Activated naive CD8-positive, alpha-beta T cell (primary cell): ENCODE results near the gene CPPED1.

Source experiments
- H3K27ac Mint-ChIP-seq: one replicate; pipeline ENCODE4 v1.8.0; 2021; ENCODE audit warnings: mixed read lengths
- H3K27me3 Mint-ChIP-seq: one replicate; pipeline ENCODE4 v1.8.0; 2021; ENCODE audit warnings: mixed read lengths
- H3K36me3 Mint-ChIP-seq: one replicate; pipeline ENCODE4 v1.8.0; 2021; ENCODE audit warnings: mixed read lengths
- H3K4me1 Mint-ChIP-seq: one replicate; pipeline ENCODE4 v1.8.0; 2021; ENCODE audit warnings: low read depth, mixed read lengths
- H3K4me3 Mint-ChIP-seq: one replicate; pipeline ENCODE4 v1.8.0; 2021; ENCODE audit warnings: mild to moderate bottlenecking, mixed read lengths
- H3K9me3 Mint-ChIP-seq: one replicate; pipeline ENCODE4 v1.8.0; 2021; ENCODE audit warnings: low read depth, mixed read lengths

CPPED1 gene

DNA sequence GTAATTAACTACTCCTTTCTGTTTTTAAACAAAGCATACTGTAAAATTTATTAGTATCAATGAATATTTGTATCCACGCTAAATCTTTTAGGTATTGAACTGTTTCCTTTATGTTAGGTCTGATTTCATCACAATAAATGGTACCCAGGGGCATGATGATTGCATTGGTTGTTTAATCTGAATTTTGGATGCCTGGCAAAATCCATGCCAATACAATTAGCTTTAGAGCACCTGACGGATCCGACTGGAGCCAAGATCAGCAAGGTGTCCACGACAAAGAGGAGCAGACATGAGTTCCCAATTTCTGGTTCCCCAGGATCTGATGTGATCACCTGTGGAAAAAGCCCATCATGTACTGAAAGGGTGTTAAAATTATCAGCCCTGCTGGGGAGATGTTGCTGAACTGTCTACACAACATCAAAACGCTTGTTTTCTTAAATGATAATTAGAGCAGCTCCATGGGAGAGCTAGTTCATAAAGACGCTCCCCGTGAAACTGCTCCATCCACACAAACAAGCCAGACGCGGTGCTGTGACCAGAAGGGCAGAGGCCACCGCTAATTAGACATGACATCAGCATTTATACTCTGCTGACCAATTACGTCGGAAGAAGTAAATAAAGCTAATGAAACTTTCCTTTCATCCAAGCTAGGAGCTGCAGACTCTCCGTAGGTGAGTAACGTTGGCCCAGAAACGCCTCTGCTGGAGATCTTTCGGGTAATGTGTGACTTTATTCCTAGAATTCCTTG is 151.7 kb downstream of the CPPED1 start:
- no peak overlapping the region for H3K4me3 Mint-ChIP-seq
- H3K27me3 Mint-ChIP-seq = no peaks in the 10 kb centered on the region
- H3K4me1 Mint-ChIP-seq = peaks cover 14% of the 10 kb centered on the region
- H3K36me3 Mint-ChIP-seq = no peaks in the 10 kb centered on the region
- H3K27ac Mint-ChIP-seq = no peak overlapping the region
- H3K9me3 Mint-ChIP-seq = no peaks in the 10 kb centered on the region

DNA sequence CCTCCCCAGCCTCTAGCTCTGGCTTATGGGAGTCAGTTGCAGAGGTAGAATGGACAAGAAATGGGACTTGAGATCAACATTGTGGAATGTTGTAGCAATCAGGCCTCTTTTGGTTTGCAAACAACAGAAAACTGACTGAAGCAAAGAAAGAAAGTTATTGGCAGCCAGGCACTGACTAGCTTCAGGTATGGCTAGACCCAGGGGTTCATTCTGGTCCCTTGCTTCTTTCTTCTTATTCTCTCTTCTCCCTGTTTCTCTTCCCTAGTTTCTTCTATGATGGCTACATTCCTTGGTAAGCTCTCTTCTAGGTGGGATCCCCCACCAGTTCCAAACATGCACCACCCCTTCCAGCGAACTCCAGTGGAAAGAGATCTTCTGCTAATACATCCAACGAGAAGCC is 154.3 kb downstream of the CPPED1 start:
- no peaks in the 10 kb centered on the region for H3K36me3 Mint-ChIP-seq
- no peak overlapping the region for H3K4me3 Mint-ChIP-seq
- no peaks in the 10 kb centered on the region for H3K27me3 Mint-ChIP-seq
- H3K27ac Mint-ChIP-seq = no peak overlapping the region
- H3K4me1 Mint-ChIP-seq = peaks cover 25% of the 10 kb centered on the region
- H3K9me3 Mint-ChIP-seq = no peaks in the 10 kb centered on the region

DNA sequence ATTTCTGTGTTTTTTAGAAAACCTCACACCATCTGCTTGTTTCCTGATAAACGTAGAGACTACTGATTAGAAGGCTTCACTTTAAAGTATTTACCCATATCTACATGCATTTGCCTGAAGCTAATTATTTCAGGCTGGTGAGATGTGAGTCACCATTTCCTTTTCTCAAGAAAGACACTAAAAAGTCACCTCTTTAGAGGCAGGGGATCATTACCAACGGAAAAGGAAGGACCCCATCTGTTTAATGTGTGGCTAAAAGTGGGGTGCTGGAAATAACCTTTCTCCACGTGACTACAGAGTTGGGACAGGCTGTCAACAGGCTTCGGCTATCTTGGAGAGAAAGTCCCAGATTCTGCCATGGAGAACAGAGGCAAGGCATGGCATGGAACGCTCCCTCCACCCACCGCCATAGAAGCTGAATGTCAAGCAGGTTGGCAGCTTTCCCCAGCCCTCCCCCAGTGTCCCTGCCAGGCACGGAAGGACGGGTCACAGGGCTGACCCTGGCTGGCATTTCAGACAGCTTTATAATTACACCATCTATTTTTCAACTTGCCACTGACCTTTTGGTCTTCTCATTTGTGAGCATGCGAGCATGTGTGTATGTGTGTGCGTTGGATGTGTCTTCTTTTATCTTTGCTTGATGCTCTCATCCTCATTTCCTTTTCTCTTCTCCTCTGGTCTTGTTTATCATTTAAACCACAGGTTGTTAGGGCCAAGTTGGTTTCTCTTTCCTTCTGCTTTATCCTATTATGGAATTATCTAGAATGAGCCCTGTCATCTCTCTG is 157.0 kb downstream of the CPPED1 start:
- Mint-ChIP-seq H3K27me3 (no peaks in the 10 kb centered on the region), H3K36me3 (no peaks in the 10 kb centered on the region), H3K4me1 (peaks cover 25% of the 10 kb centered on the region), H3K4me3 (peak overlapping the region; percentile 65), H3K9me3 (no peaks in the 10 kb centered on the region), H3K27ac (peak overlapping the region; percentile 97)

DNA sequence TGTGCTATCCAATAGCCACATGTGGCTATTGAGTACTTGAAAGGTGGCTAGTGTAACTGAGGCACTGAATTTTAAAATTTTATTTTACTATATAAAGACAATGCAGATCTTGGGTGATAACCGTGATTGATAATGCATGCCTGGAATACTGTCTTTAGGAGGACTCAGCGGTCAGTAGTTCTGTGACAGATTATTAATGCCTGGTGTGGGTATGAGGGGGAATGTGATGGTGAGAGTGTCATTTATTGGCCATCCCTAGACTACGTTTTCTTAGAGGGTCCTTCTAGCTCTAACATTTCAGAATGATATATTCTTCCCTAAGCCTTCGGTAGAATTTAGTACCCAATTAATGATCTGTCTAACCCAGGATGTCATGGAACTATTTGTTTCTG is 157.6 kb downstream of the CPPED1 start:
- Mint-ChIP-seq H3K4me3 (peak overlapping the region; percentile 65), H3K36me3 (no peaks in the 10 kb centered on the region), H3K27me3 (no peaks in the 10 kb centered on the region), H3K9me3 (no peaks in the 10 kb centered on the region), H3K4me1 (peaks cover 25% of the 10 kb centered on the region), H3K27ac (peak overlapping the region; percentile 97)

DNA sequence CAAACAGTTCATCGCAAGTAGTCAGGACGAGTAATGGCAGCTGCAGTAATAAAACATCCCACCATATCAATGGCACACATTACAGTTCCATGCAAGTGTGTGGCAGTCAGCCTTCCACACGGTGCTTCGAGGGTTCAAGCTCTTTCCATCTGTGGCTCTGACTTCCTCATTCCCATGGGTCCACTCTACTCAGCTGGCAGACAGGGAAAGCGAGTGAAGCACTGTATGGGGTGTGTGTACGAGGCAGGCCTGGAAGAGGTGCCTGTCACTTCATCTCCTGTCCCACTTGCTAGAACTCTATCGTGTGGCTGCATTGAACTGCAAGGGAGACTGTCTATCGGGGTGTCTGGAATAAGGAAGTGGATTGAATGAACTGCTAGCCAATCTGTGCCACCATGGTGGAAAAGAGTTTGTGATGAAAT is 160.6 kb downstream of the CPPED1 start:
- Mint-ChIP-seq H3K27ac (no peak overlapping the region), H3K36me3 (no peaks in the 10 kb centered on the region), H3K4me3 (no peak overlapping the region), H3K4me1 (peaks cover 21% of the 10 kb centered on the region), H3K27me3 (no peaks in the 10 kb centered on the region), H3K9me3 (no peaks in the 10 kb centered on the region)

DNA sequence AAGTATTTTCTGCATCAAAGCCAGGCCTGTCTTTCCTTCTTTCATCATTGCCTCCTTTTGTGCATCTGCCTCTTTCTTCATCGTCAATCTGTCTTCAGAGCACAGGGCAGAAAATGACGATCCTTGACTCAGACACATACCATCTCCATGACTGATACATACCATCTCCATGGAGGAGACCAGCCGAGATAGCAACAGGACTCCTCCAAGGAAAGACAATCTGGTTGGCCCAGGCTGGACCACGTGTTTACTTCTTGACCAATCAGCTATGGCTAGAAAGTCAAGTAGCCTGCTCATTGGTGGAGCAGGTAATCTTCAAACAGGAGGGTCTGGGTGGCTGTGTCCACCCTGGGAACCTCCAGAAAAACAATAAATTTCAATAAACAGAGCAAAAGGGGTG is 164.6 kb downstream of the CPPED1 start:
- no peaks in the 10 kb centered on the region for H3K27me3 Mint-ChIP-seq
- no peaks in the 10 kb centered on the region for H3K36me3 Mint-ChIP-seq
- no peak overlapping the region for H3K4me3 Mint-ChIP-seq
- no peak overlapping the region for H3K27ac Mint-ChIP-seq
- no peaks in the 10 kb centered on the region for H3K9me3 Mint-ChIP-seq
- H3K4me1 Mint-ChIP-seq = no peaks in the 10 kb centered on the region

DNA sequence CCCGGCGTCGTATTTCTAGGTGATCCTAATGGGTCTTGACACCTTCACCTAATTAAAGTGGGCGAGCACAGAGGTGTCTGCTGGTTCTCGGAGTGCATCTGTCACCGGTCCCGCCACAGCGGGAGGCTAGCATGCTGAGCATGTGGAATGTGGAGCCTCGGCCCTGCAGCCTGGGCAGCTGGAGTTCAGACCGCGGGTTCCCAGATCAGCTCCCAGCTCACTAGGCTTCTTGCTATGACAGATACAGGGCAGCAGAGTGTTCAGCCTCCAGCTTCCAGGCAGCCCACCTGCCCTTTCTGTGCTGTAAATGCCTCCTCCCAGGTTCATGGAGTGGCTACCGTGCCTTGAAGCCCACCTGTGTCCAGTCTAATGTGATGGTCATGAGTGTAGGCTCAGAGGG is 166.7 kb downstream of the CPPED1 start:
- H3K36me3 Mint-ChIP-seq = no peaks in the 10 kb centered on the region
- H3K4me3 Mint-ChIP-seq = no peak overlapping the region
- no peak overlapping the region for H3K27ac Mint-ChIP-seq
- no peaks in the 10 kb centered on the region for H3K9me3 Mint-ChIP-seq
- no peaks in the 10 kb centered on the region for H3K27me3 Mint-ChIP-seq
- H3K4me1 Mint-ChIP-seq = no peaks in the 10 kb centered on the region

DNA sequence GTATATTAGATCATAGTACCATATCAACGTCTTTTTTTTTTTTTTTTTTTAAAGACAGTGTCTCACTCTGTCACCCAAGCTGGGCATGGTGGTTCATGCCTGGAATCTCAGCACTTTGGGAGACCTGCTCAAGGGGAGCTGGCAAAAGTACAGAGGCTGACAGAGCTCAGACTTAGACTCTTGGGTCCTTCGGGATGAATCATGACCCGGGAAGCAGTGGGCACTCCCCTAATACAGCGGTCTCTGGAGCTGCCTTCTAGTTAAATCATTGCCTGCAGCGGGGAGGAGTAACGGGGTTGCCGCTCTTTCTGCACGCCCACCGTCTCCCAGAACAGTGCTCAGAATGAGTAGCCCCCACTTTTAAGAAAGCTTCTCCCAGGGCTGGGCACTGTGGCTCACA is 174.4 kb downstream of the CPPED1 start:
- Mint-ChIP-seq H3K36me3 (no peaks in the 10 kb centered on the region), H3K9me3 (no peaks in the 10 kb centered on the region), H3K4me3 (no peak overlapping the region), H3K27me3 (no peaks in the 10 kb centered on the region), H3K27ac (no peak overlapping the region), H3K4me1 (no peaks in the 10 kb centered on the region)

DNA sequence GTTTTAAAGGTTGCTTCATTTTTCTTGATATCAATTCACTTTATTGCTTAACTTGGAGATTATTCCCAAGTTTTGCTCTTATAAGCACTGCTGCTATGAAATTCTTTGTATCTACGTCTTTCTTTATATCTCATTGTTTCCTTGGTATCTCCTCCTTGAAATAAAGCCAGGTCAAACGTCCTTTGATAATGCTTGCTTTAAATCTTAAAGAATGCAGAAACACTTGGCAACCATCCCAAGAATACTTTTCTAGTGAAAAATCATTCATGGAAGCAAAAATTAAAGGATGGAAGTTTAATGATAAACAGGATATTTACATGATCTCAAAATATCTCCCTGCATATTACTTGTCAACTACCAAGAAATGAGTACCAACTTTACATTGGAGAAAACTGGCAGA is 175.2 kb downstream of the CPPED1 start:
- Mint-ChIP-seq H3K4me1 (no peaks in the 10 kb centered on the region), H3K27me3 (no peaks in the 10 kb centered on the region), H3K27ac (no peak overlapping the region), H3K4me3 (no peak overlapping the region), H3K36me3 (no peaks in the 10 kb centered on the region), H3K9me3 (no peaks in the 10 kb centered on the region)

DNA sequence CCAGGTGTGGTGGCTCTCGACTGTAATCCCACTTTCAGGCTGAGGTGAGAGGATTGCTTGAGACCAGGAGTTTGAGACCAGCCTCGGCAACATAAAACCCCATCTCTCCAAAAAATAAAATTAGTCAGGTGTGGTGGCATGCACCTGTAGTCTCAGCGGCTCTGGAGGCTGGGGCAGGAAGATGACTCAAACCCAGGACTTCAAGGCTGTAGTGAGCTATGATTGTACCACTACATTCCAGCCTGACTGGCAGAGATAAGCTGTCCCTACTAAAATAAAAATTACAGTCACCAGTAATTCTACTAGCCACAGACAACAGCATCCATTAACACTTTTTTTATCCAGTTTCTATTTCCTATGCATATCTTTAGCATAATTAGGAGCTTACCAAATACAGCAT is 176.3 kb downstream of the CPPED1 start:
- H3K36me3 Mint-ChIP-seq = no peaks in the 10 kb centered on the region
- no peaks in the 10 kb centered on the region for H3K9me3 Mint-ChIP-seq
- no peaks in the 10 kb centered on the region for H3K4me1 Mint-ChIP-seq
- no peaks in the 10 kb centered on the region for H3K27me3 Mint-ChIP-seq
- no peak overlapping the region for H3K27ac Mint-ChIP-seq
- H3K4me3 Mint-ChIP-seq = no peak overlapping the region

DNA sequence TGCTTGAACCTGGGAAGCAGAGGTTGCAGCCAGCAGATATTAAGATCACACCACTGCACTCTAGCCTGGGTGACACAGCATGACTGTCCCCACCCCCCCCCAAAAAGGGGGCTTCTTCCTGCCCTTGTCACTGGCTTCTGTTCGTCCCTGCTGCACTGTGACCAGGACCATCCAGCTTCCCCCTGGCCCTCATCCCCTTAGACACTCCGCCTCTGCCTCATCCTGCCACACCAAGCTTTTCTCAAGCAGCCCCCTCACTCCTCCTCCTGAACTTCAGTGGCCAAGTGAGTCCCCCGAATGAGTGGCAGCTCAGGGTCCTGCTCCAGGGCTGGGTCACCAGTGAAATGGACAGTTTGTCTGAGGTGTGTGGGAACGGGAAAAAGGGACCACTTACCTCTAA is 177.3 kb downstream of the CPPED1 start:
- H3K36me3 Mint-ChIP-seq = no peaks in the 10 kb centered on the region
- no peak overlapping the region for H3K4me3 Mint-ChIP-seq
- H3K27ac Mint-ChIP-seq = no peak overlapping the region
- H3K4me1 Mint-ChIP-seq = no peaks in the 10 kb centered on the region
- H3K27me3 Mint-ChIP-seq = no peaks in the 10 kb centered on the region
- no peaks in the 10 kb centered on the region for H3K9me3 Mint-ChIP-seq

DNA sequence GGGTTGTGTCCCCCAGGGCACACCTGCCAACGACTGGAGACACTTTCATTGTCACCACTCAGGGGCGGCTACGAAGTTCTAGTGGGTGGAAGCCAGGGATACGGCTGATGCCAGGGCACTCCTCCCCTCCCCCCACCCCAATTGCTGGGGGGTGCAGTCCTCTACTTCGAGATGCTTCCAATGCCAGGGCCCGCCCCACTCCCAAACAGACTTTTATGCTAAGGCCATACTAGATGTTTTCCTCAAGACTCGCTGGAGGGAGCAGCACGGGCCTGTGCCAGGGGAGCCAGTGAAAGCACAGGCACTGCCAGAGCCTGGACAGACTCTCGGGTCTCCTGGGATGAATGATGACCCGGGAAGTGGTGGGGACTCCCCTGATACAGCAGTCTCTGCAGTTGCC is 178.0 kb downstream of the CPPED1 start:
- no peak overlapping the region for H3K4me3 Mint-ChIP-seq
- no peaks in the 10 kb centered on the region for H3K9me3 Mint-ChIP-seq
- no peaks in the 10 kb centered on the region for H3K36me3 Mint-ChIP-seq
- H3K27ac Mint-ChIP-seq = no peak overlapping the region
- H3K27me3 Mint-ChIP-seq = no peaks in the 10 kb centered on the region
- H3K4me1 Mint-ChIP-seq = no peaks in the 10 kb centered on the region

DNA sequence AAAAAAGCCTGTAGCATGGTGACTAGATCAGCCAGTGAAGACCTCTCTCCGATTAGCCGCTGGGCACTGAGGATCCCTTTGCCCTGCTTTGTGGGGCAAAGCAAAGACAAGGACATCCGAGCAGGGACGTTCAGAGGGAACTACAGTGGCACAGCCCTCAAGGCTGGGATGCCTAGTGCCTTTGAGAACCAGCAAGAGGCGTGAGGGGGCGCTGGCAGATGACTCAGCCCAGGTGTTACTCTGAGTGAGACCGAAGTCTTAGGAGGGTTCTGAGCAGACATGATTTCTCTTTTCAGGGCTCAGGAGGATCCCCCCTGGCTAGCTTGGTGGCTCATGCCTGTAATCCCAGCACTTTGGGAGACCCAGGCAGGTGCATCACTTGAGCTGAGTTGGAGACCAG is 178.6 kb downstream of the CPPED1 start:
- Mint-ChIP-seq H3K27me3 (no peaks in the 10 kb centered on the region), H3K27ac (no peak overlapping the region), H3K4me1 (peaks cover 3% of the 10 kb centered on the region), H3K36me3 (no peaks in the 10 kb centered on the region), H3K9me3 (no peaks in the 10 kb centered on the region), H3K4me3 (no peak overlapping the region)

DNA sequence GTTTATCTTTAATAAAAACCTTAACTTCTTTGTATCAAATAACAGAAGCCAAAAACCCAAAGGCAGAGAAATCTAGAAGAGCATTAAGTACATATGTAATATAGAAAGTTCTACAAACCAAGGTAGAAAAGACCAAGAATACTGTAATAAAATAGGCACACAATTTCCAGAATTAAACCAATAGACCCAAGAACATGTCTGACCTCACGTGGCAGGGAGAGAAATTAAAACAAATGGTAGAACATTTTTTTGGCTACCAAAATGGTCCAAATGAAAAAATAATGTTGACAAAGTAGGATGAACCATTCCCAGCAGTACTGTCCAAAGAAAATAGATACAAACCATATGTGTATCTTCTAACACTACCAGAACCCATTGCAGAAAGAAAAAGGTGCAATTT is 183.5 kb downstream of the CPPED1 start:
- Mint-ChIP-seq H3K4me1 (peaks cover 23% of the 10 kb centered on the region), H3K4me3 (no peak overlapping the region), H3K27me3 (no peaks in the 10 kb centered on the region), H3K9me3 (no peaks in the 10 kb centered on the region), H3K36me3 (no peaks in the 10 kb centered on the region), H3K27ac (no peak overlapping the region)

DNA sequence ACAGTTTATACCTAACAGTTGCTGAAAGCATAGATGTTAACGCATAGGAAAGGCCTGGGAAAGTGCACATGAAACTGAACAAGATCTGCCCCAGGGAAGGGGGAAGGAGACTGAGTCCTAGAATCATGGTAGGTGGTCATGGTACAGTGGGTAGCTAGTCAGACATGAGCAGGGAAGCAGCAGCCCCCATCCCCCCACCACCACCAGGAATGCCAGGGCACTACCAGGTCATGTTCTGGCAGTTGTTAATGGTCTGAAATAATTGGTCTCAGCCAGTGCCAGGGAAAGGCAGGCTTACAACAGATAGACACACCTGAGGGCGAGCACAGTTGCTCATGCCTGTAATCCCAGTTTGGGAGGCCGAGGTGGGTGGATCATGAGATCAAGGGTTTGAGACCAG is 185.2 kb downstream of the CPPED1 start:
- no peaks in the 10 kb centered on the region for H3K36me3 Mint-ChIP-seq

DNA sequence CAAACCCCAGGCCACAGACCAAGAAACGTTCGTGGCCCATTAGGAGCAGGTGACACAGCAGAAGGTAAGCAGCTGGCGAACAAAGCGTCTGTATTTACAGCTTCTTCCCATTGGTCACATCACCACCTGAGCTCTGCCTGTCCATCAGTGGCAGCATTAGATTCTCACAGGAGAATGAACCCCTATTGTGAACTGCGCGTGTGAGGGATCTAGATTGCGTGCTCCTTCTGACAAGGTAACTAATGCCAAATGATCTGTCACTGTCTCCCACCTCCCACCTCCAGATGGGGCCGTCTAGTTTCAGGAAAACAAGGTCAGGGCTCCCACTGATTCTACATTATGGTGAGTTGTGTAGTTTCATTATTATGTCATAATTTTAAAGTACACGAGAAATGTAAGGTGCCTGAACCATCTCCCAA is 186.3 kb downstream of the CPPED1 start:
- Mint-ChIP-seq H3K4me1 (peaks cover 47% of the 10 kb centered on the region), H3K9me3 (no peaks in the 10 kb centered on the region), H3K27ac (peak overlapping the region; percentile 76), H3K36me3 (no peaks in the 10 kb centered on the region), H3K4me3 (no peak overlapping the region), H3K27me3 (peaks cover 1% of the 10 kb centered on the region)

More for the DNA sequence above, 185.2 kb downstream of the CPPED1 start:
- Mint-ChIP-seq H3K27ac (peak overlapping the region; percentile 0), H3K9me3 (no peaks in the 10 kb centered on the region), H3K27me3 (peaks cover 1% of the 10 kb centered on the region), H3K4me1 (peaks cover 35% of the 10 kb centered on the region), H3K4me3 (no peak overlapping the region)
